HepG2 (cell line): Measurements from ENCODE around the gene TACC3. TPM values are rescaled to one million over a fixed set of nuclear protein-coding genes. Genes with fewer than 3 reads are reported as not detected.

Source experiments
- EHMT2 ChIP-seq: fragments of 200-600 bp; sonication (generic); IDR thresholded peaks from 2 replicates; pipeline ENCODE4 v1.7.0; 2017; ENCODE audit warnings: antibody characterized with exemption, low read depth, low read length, borderline replicate concordance
- EP300 ChIP-seq, 3 experiments: sonication (generic) in 1 of 3; formaldehyde crosslinking in 1 of 3; IDR thresholded peaks; 2 replicates each; pipeline versions ENCODE4 v1.5.1 to v1.6.1; 2011 to 2020; ENCODE audit warnings: low read depth in 2 of 3, low read length in 2 of 3, borderline replicate concordance in 1 of 3, improper control_type of control experiment in 1 of 3, mild to moderate bottlenecking in 1 of 3, missing genetic modification reagents in 1 of 3, moderate library complexity in 1 of 3
- FIP1L1 ChIP-seq: fragments of 200-400 bp; formaldehyde crosslinking; IDR thresholded peaks from 2 replicates; pipeline ENCODE4 v1.6.1; 2018; ENCODE audit warnings: low read depth, mild to moderate bottlenecking, low read length, moderate library complexity, borderline replicate concordance; ENCODE audit not compliant: insufficient read depth
- FOXC1 ChIP-seq: sonication (generic); formaldehyde crosslinking; IDR thresholded peaks from 2 replicates; pipeline ENCODE4 v1.8.0; 2022; ENCODE audit warnings: mild to moderate bottlenecking, missing genetic modification reagents, borderline replicate concordance
- GFI1 ChIP-seq: sonication (generic); formaldehyde crosslinking; IDR thresholded peaks from 2 replicates; pipeline ENCODE4 v1.5.0; 2020; ENCODE audit warnings: missing genetic modification reagents, mild to moderate bottlenecking, borderline replicate concordance
- GTF2F1 ChIP-seq: fragments of 150-350 bp; IDR thresholded peaks from 2 replicates; pipeline ENCODE4 v1.6.1; 2014; ENCODE audit warnings: low read length
- IKZF1 ChIP-seq: fragments of 450-650 bp; IDR thresholded peaks from 2 replicates; pipeline ENCODE4 v1.7.1; 2016
- MEIS1 ChIP-seq: sonication (generic); formaldehyde crosslinking; IDR thresholded peaks from 2 replicates; pipeline ENCODE4 v1.9.0; 2021; ENCODE audit warnings: mild to moderate bottlenecking, missing genetic modification reagents, moderate library complexity, borderline replicate concordance
- MEIS2 ChIP-seq: sonication (generic); formaldehyde crosslinking; IDR thresholded peaks from 2 replicates; pipeline ENCODE4 v1.9.0; 2021; ENCODE audit warnings: mild to moderate bottlenecking, missing genetic modification reagents
- NBN ChIP-seq: fragments of 450-650 bp; conservative IDR thresholded peaks from 2 replicates; pipeline ENCODE4 v1.6.1; 2017
- NKX3-1 ChIP-seq: sonication (generic); formaldehyde crosslinking; IDR thresholded peaks from 2 replicates; pipeline ENCODE4 v1.5.0; 2020; ENCODE audit warnings: missing genetic modification reagents
- PRMT3 ChIP-seq: sonication (generic); formaldehyde crosslinking; IDR thresholded peaks from 2 replicates; pipeline ENCODE4 v1.8.1; 2022; ENCODE audit warnings: low read depth, mild to moderate bottlenecking, moderate library complexity, missing genetic modification reagents, borderline replicate concordance
- RFXAP ChIP-seq: sonication (generic); formaldehyde crosslinking; IDR thresholded peaks from 2 replicates; pipeline ENCODE4 v1.4.0; 2020; ENCODE audit warnings: missing genetic modification reagents, borderline replicate concordance
- RXRA ChIP-seq: sonication (generic); formaldehyde crosslinking; IDR thresholded peaks from 2 replicates; pipeline ENCODE4 v1.5.1; 2020; ENCODE audit warnings: missing genetic modification reagents
- ZFP1 ChIP-seq: IDR thresholded peaks from 2 replicates; pipeline ENCODE4 v1.6.1; 2016
- ZFP36L1 ChIP-seq: sonication (generic); formaldehyde crosslinking; IDR thresholded peaks from 2 replicates; pipeline ENCODE4 v1.8.0; 2022; ENCODE audit warnings: mild to moderate bottlenecking, missing genetic modification reagents, moderate library complexity
- ZNF121 ChIP-seq: sonication (generic); formaldehyde crosslinking; IDR thresholded peaks from 2 replicates; pipeline ENCODE4 v1.5.0; 2020; ENCODE audit warnings: mild to moderate bottlenecking, missing genetic modification reagents
- ZNF160 ChIP-seq: sonication (generic); formaldehyde crosslinking; IDR thresholded peaks from 2 replicates; pipeline ENCODE4 v1.8.0; 2022; ENCODE audit warnings: mild to moderate bottlenecking, inconsistent platforms, missing genetic modification reagents
- ZNF7 ChIP-seq: IDR thresholded peaks from 2 replicates; pipeline ENCODE4 v1.6.1; 2016; ENCODE audit warnings: missing biosample characterization, missing genetic modification reagents
- ZSCAN12 ChIP-seq: sonication (generic); formaldehyde crosslinking; IDR thresholded peaks from 2 replicates; pipeline ENCODE4 v1.9.0; 2021; ENCODE audit warnings: mild to moderate bottlenecking, missing genetic modification reagents
- polyA plus RNA-seq, 8 experiments: library from polyadenylated mRNA; depleted of rRNA in 3 of 8; stranded (reverse) in 7 of 8; unstranded in 1 of 8; fragments of >200 nt; fragmentation: Illumina TruSeq in 4 of 8; extraction: Trizol in 4 of 8; gene quantifications; 2 replicates each; pipeline versions ENCODE4 v1.2.1 to v1.2.3, GENCODE V29; 2011 to 2016; ENCODE audit warnings: low read depth in 4 of 8, missing spikeins in 1 of 8, mixed read lengths in 1 of 8; ENCODE audit not compliant: insufficient read depth in 1 of 8
- total RNA-seq, 5 experiments: library from RNA; depleted of rRNA; stranded (reverse); fragments of >200 nt; fragmentation: Illumina TruSeq; extraction: Trizol; gene quantifications; 2 replicates each; pipeline ENCODE4 v1.2.3, GENCODE V29; 2016; ENCODE audit warnings: low read depth in 1 of 5
- TF ChIP-seq, protein P1 (sequence below): sonication (generic); formaldehyde crosslinking; IDR thresholded peaks from 2 replicates; pipeline ENCODE4 v1.5.0; 2020; ENCODE audit warnings: mild to moderate bottlenecking, missing genetic modification reagents
- TF ChIP-seq, protein P2 (sequence below): sonication (generic); formaldehyde crosslinking; conservative IDR thresholded peaks from 2 replicates; pipeline ENCODE4 v1.8.1; 2023; ENCODE audit warnings: missing genetic modification reagents
- TF ChIP-seq, protein P3 (sequence below): sonication (generic); formaldehyde crosslinking; IDR thresholded peaks from 2 replicates; pipeline ENCODE4 v1.4.0; 2020; ENCODE audit warnings: missing genetic modification reagents

The TACC3 gene
- total and polyA plus RNA-seq, 2 of the 13 experiments (the other 11 are each of a cell fraction or from before 2014, with no cell fraction given): 20.3 to 21.2 TPM

DNA sequence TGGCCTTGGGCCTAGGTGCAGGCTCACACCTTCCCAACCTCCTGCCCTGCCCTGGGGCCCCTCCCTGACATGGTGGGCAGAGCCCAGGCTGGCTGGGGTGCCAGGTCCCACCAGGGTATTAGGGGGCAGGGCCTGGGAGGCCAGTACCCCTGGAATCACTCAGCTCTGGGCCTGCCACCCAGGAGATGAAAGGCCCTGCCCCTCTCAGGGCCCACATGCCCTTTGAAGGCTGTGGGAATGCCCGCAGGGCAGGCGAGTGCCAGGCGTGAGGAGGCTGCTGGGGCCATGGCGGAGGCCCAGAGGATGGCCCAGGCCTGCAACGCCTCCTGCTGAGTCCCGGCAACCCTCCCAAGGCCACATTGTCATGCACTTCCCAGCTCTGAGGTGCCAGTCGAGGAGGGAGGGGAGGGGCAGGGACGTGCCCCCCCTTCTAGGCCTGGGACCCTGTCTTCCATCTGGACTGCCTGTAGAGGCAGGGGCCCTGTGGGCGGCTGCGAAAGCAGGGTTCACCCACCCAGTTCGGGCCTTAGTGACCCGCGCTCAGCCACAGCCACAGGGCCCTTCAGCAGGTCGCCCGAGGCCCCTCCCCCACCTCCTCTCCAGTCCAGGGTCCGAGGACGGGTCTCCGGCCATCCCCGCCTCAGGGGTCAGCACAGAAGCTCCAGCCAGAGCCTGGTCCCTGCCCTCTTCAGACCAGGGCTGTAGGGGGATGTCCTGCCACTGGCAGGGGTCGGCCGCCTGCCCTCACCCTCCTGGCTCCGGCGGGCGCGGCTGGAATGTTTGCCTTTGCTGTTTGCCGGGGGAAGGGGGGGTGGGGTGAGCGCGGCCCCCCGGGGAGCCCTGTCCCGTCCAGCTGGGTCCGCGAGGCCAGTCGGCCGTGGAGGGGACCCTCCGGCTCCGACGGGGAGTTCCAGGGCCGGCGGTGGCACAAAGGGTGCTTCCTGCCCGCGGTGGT lies 45.1 kb downstream of the TACC3 start (continued):
- TF ChIP-seq MEIS1 (CRISPR knock-in tag): peak; percentile 62; the same call in 1 of the 2 replicates
- TF ChIP-seq GFI1 (CRISPR knock-in tag): peak; percentile 60; the same call in 1 of the 2 replicates
- no peak for TF ChIP-seq GTF2F1
- peak; percentile 83; the same call in 1 of the 2 replicates for TF ChIP-seq FOXC1
- no peak for TF ChIP-seq IKZF1
- TF ChIP-seq ZFP1 (CRISPR knock-in tag): no peak
- peak; percentile 61; the same call in 1 of the 2 replicates for TF ChIP-seq NKX3-1 (CRISPR knock-in tag)
- peak; percentile 16; the same call in 1 of the 2 replicates for TF ChIP-seq ZNF160 (CRISPR knock-in tag)
- TF ChIP-seq, protein P1, sequence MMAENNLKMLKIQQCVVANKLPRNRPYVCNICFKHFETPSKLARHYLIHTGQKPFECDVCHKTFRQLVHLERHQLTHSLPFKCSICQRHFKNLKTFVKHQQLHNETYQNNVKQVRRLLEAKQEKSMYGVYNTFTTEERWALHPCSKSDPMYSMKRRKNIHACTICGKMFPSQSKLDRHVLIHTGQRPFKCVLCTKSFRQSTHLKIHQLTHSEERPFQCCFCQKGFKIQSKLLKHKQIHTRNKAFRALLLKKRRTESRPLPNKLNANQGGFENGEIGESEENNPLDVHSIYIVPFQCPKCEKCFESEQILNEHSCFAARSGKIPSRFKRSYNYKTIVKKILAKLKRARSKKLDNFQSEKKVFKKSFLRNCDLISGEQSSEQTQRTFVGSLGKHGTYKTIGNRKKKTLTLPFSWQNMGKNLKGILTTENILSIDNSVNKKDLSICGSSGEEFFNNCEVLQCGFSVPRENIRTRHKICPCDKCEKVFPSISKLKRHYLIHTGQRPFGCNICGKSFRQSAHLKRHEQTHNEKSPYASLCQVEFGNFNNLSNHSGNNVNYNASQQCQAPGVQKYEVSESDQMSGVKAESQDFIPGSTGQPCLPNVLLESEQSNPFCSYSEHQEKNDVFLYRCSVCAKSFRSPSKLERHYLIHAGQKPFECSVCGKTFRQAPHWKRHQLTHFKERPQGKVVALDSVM (CRISPR knock-in tag): peak; percentile 43; the same call in 1 of the 2 replicates
- TF ChIP-seq MEIS2: no peak; the same call in 1 of the 2 replicates
- TF ChIP-seq PRMT3 (CRISPR knock-in tag): 0 out of 2 replicates have a peak, but pooled peaks have one; percentile 83
- peak; percentile 34; the same call in 1 of the 2 replicates for TF ChIP-seq ZNF121 (CRISPR knock-in tag)
- no peak for TF ChIP-seq EHMT2
- no peak for TF ChIP-seq ZSCAN12
- TF ChIP-seq ZNF7: no peak
- TF ChIP-seq RXRA (CRISPR knock-in tag): peak; percentile 56
- TF ChIP-seq RFXAP (CRISPR knock-in tag): peak; percentile 82
- peak in 1 of 2 experiments; percentile 56; a peak in 1 of 4 replicates for TF ChIP-seq EP300 (IDR thresholded peaks at IDR 0.05; ENCODE audit: low read depth in 2 of 2, low read length in 2 of 2)
- peak; percentile 41; the same call in 1 of the 2 replicates for TF ChIP-seq EP300 (CRISPR knock-in tag; IDR thresholded peaks at IDR 0.05; ENCODE audit: borderline replicate concordance)
- TF ChIP-seq NBN: no peak
- TF ChIP-seq, protein P2, sequence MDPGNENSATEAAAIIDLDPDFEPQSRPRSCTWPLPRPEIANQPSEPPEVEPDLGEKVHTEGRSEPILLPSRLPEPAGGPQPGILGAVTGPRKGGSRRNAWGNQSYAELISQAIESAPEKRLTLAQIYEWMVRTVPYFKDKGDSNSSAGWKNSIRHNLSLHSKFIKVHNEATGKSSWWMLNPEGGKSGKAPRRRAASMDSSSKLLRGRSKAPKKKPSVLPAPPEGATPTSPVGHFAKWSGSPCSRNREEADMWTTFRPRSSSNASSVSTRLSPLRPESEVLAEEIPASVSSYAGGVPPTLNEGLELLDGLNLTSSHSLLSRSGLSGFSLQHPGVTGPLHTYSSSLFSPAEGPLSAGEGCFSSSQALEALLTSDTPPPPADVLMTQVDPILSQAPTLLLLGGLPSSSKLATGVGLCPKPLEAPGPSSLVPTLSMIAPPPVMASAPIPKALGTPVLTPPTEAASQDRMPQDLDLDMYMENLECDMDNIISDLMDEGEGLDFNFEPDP: 0 out of 2 replicates have a peak, but pooled peaks have one; percentile 82
- no peak for TF ChIP-seq ZFP36L1 (CRISPR knock-in tag)
- TF ChIP-seq, protein P3, sequence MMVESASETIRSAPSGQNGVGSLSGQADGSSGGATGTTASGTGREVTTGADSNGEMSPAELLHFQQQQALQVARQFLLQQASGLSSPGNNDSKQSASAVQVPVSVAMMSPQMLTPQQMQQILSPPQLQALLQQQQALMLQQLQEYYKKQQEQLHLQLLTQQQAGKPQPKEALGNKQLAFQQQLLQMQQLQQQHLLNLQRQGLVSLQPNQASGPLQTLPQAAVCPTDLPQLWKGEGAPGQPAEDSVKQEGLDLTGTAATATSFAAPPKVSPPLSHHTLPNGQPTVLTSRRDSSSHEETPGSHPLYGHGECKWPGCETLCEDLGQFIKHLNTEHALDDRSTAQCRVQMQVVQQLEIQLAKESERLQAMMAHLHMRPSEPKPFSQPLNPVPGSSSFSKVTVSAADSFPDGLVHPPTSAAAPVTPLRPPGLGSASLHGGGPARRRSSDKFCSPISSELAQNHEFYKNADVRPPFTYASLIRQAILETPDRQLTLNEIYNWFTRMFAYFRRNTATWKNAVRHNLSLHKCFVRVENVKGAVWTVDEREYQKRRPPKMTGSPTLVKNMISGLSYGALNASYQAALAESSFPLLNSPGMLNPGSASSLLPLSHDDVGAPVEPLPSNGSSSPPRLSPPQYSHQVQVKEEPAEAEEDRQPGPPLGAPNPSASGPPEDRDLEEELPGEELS (CRISPR knock-in tag): peak; percentile 61; the same call in 1 of the 2 replicates
- TF ChIP-seq FIP1L1: no peak
